HepG2 (cell line): ENCODE results near the gene NOPCHAP1.

ENCODE experiments used
- BRF2 ChIP-seq: sonication (generic); formaldehyde crosslinking; IDR thresholded peaks from 2 replicates; pipeline ENCODE4 v1.8.1; 2022; ENCODE audit warnings: mild to moderate bottlenecking, missing genetic modification reagents
- MXD3 ChIP-seq: IDR thresholded peaks from 2 replicates; pipeline ENCODE4 v1.6.1; 2016; ENCODE audit warnings: mild to moderate bottlenecking, missing biosample characterization, missing genetic modification reagents
- POLR2A ChIP-seq, 2 experiments: IDR thresholded peaks; 2 replicates each; pipeline ENCODE4 v1.6.1; 2011; ENCODE audit warnings: low read depth in 2 of 2, low read length in 2 of 2, mild to moderate bottlenecking in 1 of 2, moderate library complexity in 1 of 2; ENCODE audit not compliant: insufficient read depth in 1 of 2
- SOX5 ChIP-seq: IDR thresholded peaks from 2 replicates; pipeline ENCODE4 v1.6.1; 2016; ENCODE audit warnings: borderline replicate concordance
- STAT6 ChIP-seq: sonication (generic); formaldehyde crosslinking; IDR thresholded peaks from 2 replicates; pipeline ENCODE4 v1.4.0; 2020; ENCODE audit warnings: missing genetic modification reagents, mild to moderate bottlenecking, borderline replicate concordance
- TCF12 ChIP-seq, 2 experiments: fragments of 450-650 bp in 1 of 2; sonication (generic) in 1 of 2; formaldehyde crosslinking in 1 of 2; IDR thresholded peaks; 2 replicates each; pipeline versions ENCODE4 v1.6.1 to v1.8.0; 2017 to 2022; ENCODE audit warnings: antibody characterized with exemption in 1 of 2, mild to moderate bottlenecking in 1 of 2, missing genetic modification reagents in 1 of 2, moderate library complexity in 1 of 2
- ZNF138 ChIP-seq: sonication (generic); formaldehyde crosslinking; IDR thresholded peaks from 2 replicates; pipeline ENCODE4 v1.5.0; 2020; ENCODE audit warnings: mild to moderate bottlenecking, low read depth, missing genetic modification reagents
- ZNF263 ChIP-seq: sonication (generic); formaldehyde crosslinking; IDR thresholded peaks from 2 replicates; pipeline ENCODE4 v1.4.0; 2020; ENCODE audit warnings: missing genetic modification reagents
- ZNF280D ChIP-seq: sonication (generic); formaldehyde crosslinking; IDR thresholded peaks from 2 replicates; pipeline ENCODE4 v1.5.1; 2020; ENCODE audit warnings: mild to moderate bottlenecking, missing genetic modification reagents
- ZNF615 ChIP-seq: sonication (generic); formaldehyde crosslinking; IDR thresholded peaks from 2 replicates; pipeline ENCODE4 v1.5.0; 2020; ENCODE audit warnings: mild to moderate bottlenecking, missing genetic modification reagents, borderline replicate concordance
- ZNF841 ChIP-seq: sonication (generic); formaldehyde crosslinking; IDR thresholded peaks from 2 replicates; pipeline ENCODE4 v1.8.1; 2023; ENCODE audit warnings: missing genetic modification reagents, borderline replicate concordance

GRCh38 chr12:104966677-104967076, 19.4 kb upstream of the NOPCHAP1 start:
- no peak for TF ChIP-seq ZNF138 (CRISPR knock-in tag)
- no peak for TF ChIP-seq TCF12 (IDR thresholded peaks at IDR 0.05)
- no peak for TF ChIP-seq TCF12 (CRISPR knock-in tag; IDR thresholded peaks at IDR 0.05)
- TF ChIP-seq STAT6, result no peak
- no peak for TF ChIP-seq ZNF615 (CRISPR knock-in tag)
- TF ChIP-seq BRF2, result no peak
- no peak for TF ChIP-seq ZNF280D
- TF ChIP-seq ZNF263 (CRISPR knock-in tag), result no peak
- TF ChIP-seq MXD3 (CRISPR knock-in tag), result no peak
- TF ChIP-seq ZNF841 (CRISPR knock-in tag), result no peak
- TF ChIP-seq POLR2A (IDR thresholded peaks at IDR 0.05; ENCODE audit: insufficient read depth in 1 of 2, low read depth in 2 of 2, low read length in 2 of 2), result no peak
- TF ChIP-seq SOX5 (CRISPR knock-in tag), result no peak
